H1 (cell line): ENCODE data around the gene TEX51. TPM values are rescaled to one million over a fixed set of nuclear protein-coding genes. Genes with fewer than 3 reads are reported as not detected.

ENCODE experiments used
- CTCF ChIA-PET: fragments of 300-600 bp; sonication (Branson Sonifier 250); formaldehyde crosslinking; loops from one replicate; lab custom pipeline; 2021; ENCODE audit not compliant: partially characterized antibody; lab: Charles Lee
- POLR2A ChIA-PET: fragments of 300-600 bp; sonication (Branson Sonifier 250); formaldehyde crosslinking; loops from one replicate; lab custom pipeline; 2021; ENCODE audit warnings: inconsistent platforms; ENCODE audit not compliant: partially characterized antibody; lab: Charles Lee
- DNase-seq, 2 experiments: peaks; one replicate each; pipeline versions ENCODE4 v3.0.0 to v3.0.0-alpha.2; 2010 to 2022; ENCODE audit warnings: low spot score in 2 of 2, low read depth in 1 of 2, mixed read lengths in 1 of 2
- FAIRE-seq: peaks from 2 replicates; lab custom pipeline; 2011; peaks lifted over from hg19 to GRCh38; lab: Jason Lieb, UNC
- H2AFZ ChIP-seq: 2 replicates; pipeline ENCODE4 v1.8.1; 2012; ENCODE audit warnings: low read length, inconsistent platforms
- H2AK5ac ChIP-seq: 2 replicates; pipeline ENCODE4 v1.6.1; 2013; ENCODE audit warnings: low read depth, low read length
- H2BK120ac ChIP-seq: replicated peaks from 2 replicates; pipeline ENCODE3; 2013; ENCODE audit warnings: low read depth, low read length, inconsistent platforms
- H2BK12ac ChIP-seq: 2 replicates; pipeline ENCODE4 v1.6.1; 2013; ENCODE audit warnings: low read depth, low read length
- H2BK15ac ChIP-seq: 2 replicates; pipeline ENCODE4 v1.6.1; 2013; ENCODE audit warnings: low read length
- H2BK20ac ChIP-seq: 2 replicates; pipeline ENCODE4 v1.6.1; 2013; ENCODE audit warnings: low read length
- H2BK5ac ChIP-seq: 2 replicates; pipeline ENCODE4 v1.6.1; 2013; ENCODE audit warnings: low read depth, low read length
- H3K14ac ChIP-seq: 2 replicates; pipeline ENCODE4 v1.6.1; 2013; ENCODE audit warnings: inconsistent platforms; ENCODE audit not compliant: insufficient read length
- H3K18ac ChIP-seq: 2 replicates; pipeline ENCODE4 v1.6.1; 2013; ENCODE audit warnings: low read length; ENCODE audit errors: extremely low read depth
- H3K23ac ChIP-seq: 2 replicates; pipeline ENCODE4 v1.6.1; 2013; ENCODE audit warnings: inconsistent platforms; ENCODE audit not compliant: insufficient read length
- H3K23me2 ChIP-seq: 2 replicates; pipeline ENCODE4 v1.6.1; 2013; ENCODE audit warnings: low read depth, low read length
- H3K27ac ChIP-seq: 2 replicates; pipeline ENCODE4 v1.6.1; 2011; ENCODE audit warnings: low read depth, low read length, inconsistent platforms
- H3K27me3 ChIP-seq, 4 experiments: replicated peaks in 1 of 4; 1 replicate in 1 of 4; 2 replicates in 3 of 4; pipeline versions ENCODE4 v1.6.1 to v1.8.1; 2011 to 2013; ENCODE audit warnings: low read length in 3 of 4, mild to moderate bottlenecking in 3 of 4, inconsistent platforms in 2 of 4, mixed read lengths in 2 of 4, moderate library complexity in 1 of 4; ENCODE audit not compliant: control insufficient read depth in 3 of 4, insufficient read depth in 3 of 4; ENCODE audit errors: extremely low read depth in 1 of 4
- H3K36me3 ChIP-seq, 4 experiments: 2 replicates each; pipeline versions ENCODE4 v1.6.1 to v1.8.1; 2011 to 2013; ENCODE audit warnings: mild to moderate bottlenecking in 4 of 4, low read length in 3 of 4, moderate library complexity in 2 of 4, control low read depth in 1 of 4, inconsistent platforms in 1 of 4; ENCODE audit not compliant: insufficient read depth in 4 of 4, control insufficient read depth in 2 of 4
- H3K4ac ChIP-seq: replicated peaks from 2 replicates; pipeline ENCODE3; 2013; ENCODE audit warnings: low read length, low read depth, mixed read lengths, inconsistent platforms; ENCODE audit not compliant: insufficient read length
- H3K4me1 ChIP-seq, 4 experiments: replicated peaks in 1 of 4; 1 replicate in 1 of 4; 2 replicates in 3 of 4; pipeline versions ENCODE4 v1.6.1 to v1.8.1; 2011 to 2013; ENCODE audit warnings: low read length in 3 of 4, inconsistent platforms in 2 of 4, mixed read lengths in 1 of 4; ENCODE audit not compliant: insufficient read depth in 4 of 4, control insufficient read depth in 3 of 4
- H3K4me2 ChIP-seq, 2 experiments: 2 replicates each; pipeline versions ENCODE4 v1.6.1 to v1.8.1; 2011 to 2013; ENCODE audit warnings: low read depth in 2 of 2, low read length in 2 of 2, control low read depth in 1 of 2, inconsistent platforms in 1 of 2, mild to moderate bottlenecking in 1 of 2; ENCODE audit not compliant: insufficient read depth in 1 of 2
- H3K4me3 ChIP-seq, 4 experiments: fragments of 200-600, 300-600 bp in 1 of 4; sonication (generic), shearing (Covaris generic), sonication (Bioruptor Twin) in 1 of 4; 2 replicates each; pipeline versions ENCODE4 v1.5.1 to v1.8.1; 2011 to 2016; ENCODE audit warnings: low read length in 4 of 4, low read depth in 3 of 4, control low read depth in 2 of 4, inconsistent platforms in 2 of 4, mild to moderate bottlenecking in 2 of 4, mixed read lengths in 1 of 4, moderate library complexity in 1 of 4; ENCODE audit not compliant: insufficient read depth in 2 of 4; ENCODE audit errors: extremely low read depth in 1 of 4
- H3K56ac ChIP-seq: replicated peaks from 2 replicates; pipeline ENCODE3; 2013; ENCODE audit warnings: low read depth, mild to moderate bottlenecking, mixed read lengths, low read length, inconsistent platforms; ENCODE audit not compliant: insufficient read length
- H3K79me1 ChIP-seq: 2 replicates; pipeline ENCODE4 v1.6.1; 2013; ENCODE audit warnings: low read depth, low read length, control low read depth
- H3K79me2 ChIP-seq, 2 experiments: 2 replicates each; pipeline versions ENCODE4 v1.6.1 to v1.8.1; 2012 to 2013; ENCODE audit warnings: low read length in 2 of 2, mild to moderate bottlenecking in 2 of 2, inconsistent platforms in 1 of 2; ENCODE audit not compliant: insufficient read depth in 2 of 2, control insufficient read depth in 1 of 2
- H3K9ac ChIP-seq, 4 experiments: replicated peaks in 1 of 4; 1 replicate in 1 of 4; 2 replicates in 3 of 4; pipeline versions ENCODE4 v1.6.1 to v1.8.1; 2011 to 2013; ENCODE audit warnings: low read depth in 3 of 4, low read length in 3 of 4, control low read depth in 2 of 4, mild to moderate bottlenecking in 2 of 4, moderate library complexity in 2 of 4, inconsistent platforms in 1 of 4; ENCODE audit errors: extremely low read depth in 1 of 4
- H3K9me3 ChIP-seq, 2 experiments: 2 replicates each; pipeline versions ENCODE4 v1.6.1 to v1.8.1; 2012 to 2013; ENCODE audit warnings: mild to moderate bottlenecking in 2 of 2, moderate library complexity in 2 of 2, control low read depth in 1 of 2, inconsistent platforms in 1 of 2, low read depth in 1 of 2, low read length in 1 of 2, mixed read lengths in 1 of 2; ENCODE audit not compliant: insufficient read depth in 2 of 2
- H4K20me1 ChIP-seq, 2 experiments: replicated peaks in 1 of 2; 2 replicates each; pipeline versions ENCODE3 to v1.8.1; 2011 to 2013; ENCODE audit warnings: inconsistent platforms in 2 of 2, low read length in 2 of 2, mild to moderate bottlenecking in 1 of 2; ENCODE audit not compliant: insufficient read depth in 2 of 2, control insufficient read depth in 1 of 2
- H4K5ac ChIP-seq: 2 replicates; pipeline ENCODE4 v1.6.1; 2013; ENCODE audit warnings: low read length, low read depth, mixed read lengths, inconsistent platforms; ENCODE audit not compliant: insufficient read length
- H4K8ac ChIP-seq: 2 replicates; pipeline ENCODE4 v1.8.0; 2013; ENCODE audit warnings: mild to moderate bottlenecking, moderate library complexity, low read length, inconsistent platforms; ENCODE audit not compliant: insufficient read depth; ENCODE audit errors: extremely low read depth
- H4K91ac ChIP-seq: replicated peaks from 2 replicates; pipeline ENCODE3; 2013; ENCODE audit warnings: low read length, mixed read lengths, inconsistent platforms; ENCODE audit not compliant: insufficient read length
- ATF3 ChIP-seq: IDR thresholded peaks from 2 replicates; pipeline ENCODE4 v1.6.1; 2011; ENCODE audit warnings: low read depth, mild to moderate bottlenecking, low read length; ENCODE audit not compliant: insufficient read depth
- CHD2 ChIP-seq: IDR thresholded peaks from 2 replicates; pipeline ENCODE4 v1.6.1; 2012; ENCODE audit warnings: low read length, improper control_type of control experiment
- CREB1 ChIP-seq: IDR thresholded peaks from 2 replicates; pipeline ENCODE4 v1.6.1; 2012; ENCODE audit warnings: inconsistent platforms
- GTF2F1 ChIP-seq: IDR thresholded peaks from 2 replicates; pipeline ENCODE4 v1.6.1; 2012; ENCODE audit warnings: low read depth, low read length, improper control_type of control experiment, borderline replicate concordance
- HDAC2 ChIP-seq, 2 experiments: fragments of 300-600 bp in 1 of 2; sonication (generic) in 1 of 2; IDR thresholded peaks; 2 replicates each; pipeline ENCODE4 v1.6.1; 2011 to 2012; ENCODE audit warnings: low read depth in 2 of 2, low read length in 2 of 2, mild to moderate bottlenecking in 2 of 2, moderate library complexity in 2 of 2, borderline replicate concordance in 1 of 2, inconsistent platforms in 1 of 2
- MAFK ChIP-seq: IDR thresholded peaks from 2 replicates; pipeline ENCODE4 v1.6.1; 2012; ENCODE audit warnings: low read depth, mild to moderate bottlenecking, improper control_type of control experiment, low read length
- MAX ChIP-seq: IDR thresholded peaks from 2 replicates; pipeline ENCODE4 v1.6.1; 2012; ENCODE audit warnings: inconsistent platforms
- NANOG ChIP-seq: IDR thresholded peaks from 2 replicates; pipeline ENCODE4 v1.6.1; 2011; ENCODE audit warnings: low read length, low read depth, mild to moderate bottlenecking, inconsistent platforms; ENCODE audit not compliant: insufficient read depth, poor library complexity, severe bottlenecking
- RFX5 ChIP-seq: IDR thresholded peaks from 2 replicates; pipeline ENCODE4 v1.6.1; 2011; ENCODE audit warnings: low read depth, low read length, improper control_type of control experiment, borderline replicate concordance
- SP4 ChIP-seq: IDR thresholded peaks from 2 replicates; pipeline ENCODE4 v1.6.1; 2012; ENCODE audit warnings: low read length, inconsistent platforms
- SUZ12 ChIP-seq: fragments of 200-600 bp; sonication (generic); IDR thresholded peaks from 2 replicates; pipeline ENCODE4 v1.6.1; 2012; ENCODE audit warnings: mild to moderate bottlenecking, inconsistent platforms, low read length, moderate library complexity, mixed read lengths
- TAF7 ChIP-seq: optimal IDR thresholded peaks from 2 replicates; pipeline ENCODE3; 2011; ENCODE audit warnings: low read depth, mild to moderate bottlenecking, inconsistent platforms, low read length, moderate library complexity, borderline replicate concordance
- YY1 ChIP-seq: IDR thresholded peaks from 2 replicates; pipeline ENCODE4 v1.6.1; 2011; ENCODE audit warnings: low read depth, mild to moderate bottlenecking, low read length
- ZNF274 ChIP-seq: IDR thresholded peaks from 2 replicates; pipeline ENCODE4 v1.7.0; 2012; ENCODE audit warnings: low read length, borderline replicate concordance; ENCODE audit errors: extremely low read depth
- WGBS, 2 experiments: shearing (Covaris generic) in 1 of 2; methylation state at CpG; one replicate each; pipeline versions ENCODE4 v1.1.6 to v1.1.7; 2013 to 2015; ENCODE audit warnings: low lambda C conversion rate in 2 of 2, mixed read lengths in 2 of 2, inconsistent platforms in 1 of 2, low coverage in 1 of 2, missing lambda C conversion rate in 1 of 2; ENCODE audit not compliant: insufficient replicate concordance in 2 of 2, insufficient coverage in 1 of 2, insufficient read length in 1 of 2; ENCODE audit errors: extremely low coverage in 1 of 2, missing lambda C conversion rate in 1 of 2; 5-methylcytosine and 5-hydroxymethylcytosine counted together
- polyA plus RNA-seq, 7 experiments: library from polyadenylated mRNA; depleted of rRNA in 3 of 7; stranded (reverse) in 5 of 7; unstranded in 2 of 7; fragments of >200 nt in 5 of 7; fragments of 200-250 nt in 2 of 7; gene quantifications; 1 replicate in 5 of 7; 2 replicates in 1 of 7; 4 replicates in 1 of 7; pipeline versions ENCODE4 v1.2.1 to v1.2.3, GENCODE V29; 2011 to 2013; ENCODE audit warnings: missing spikeins in 2 of 7, mixed read lengths in 2 of 7
- total RNA-seq: library from RNA; stranded (reverse); fragmentation: NEBNext Ultra II Directional; extraction: Animal tissue kit (Norgen Biotek cat#: 25700); gene quantifications from 2 replicates; pipeline ENCODE4 v1.2.1, GENCODE V29; 2021

Gene TEX51
- total and polyA plus RNA-seq, 2 of the 8 experiments (the other 6 are each of a cell fraction or from before 2014, with no cell fraction given) = not detected

GRCh38 chr2:126915903-126916302 lies 17.2 kb downstream of the TEX51 start:
- H3K9me3 ChIP-seq = no peaks in the 10 kb centered on the region
- no peak overlapping the region for H2BK5ac ChIP-seq
- no peaks in the 10 kb centered on the region for H3K36me3 ChIP-seq
- no peaks in the 10 kb centered on the region for H3K27me3 ChIP-seq
- H3K4me3 ChIP-seq = no peak overlapping the region
- no peak overlapping the region for H2BK20ac ChIP-seq
- H3K27ac ChIP-seq = no peak overlapping the region
- H2BK15ac ChIP-seq = no peak overlapping the region
- no peak for FAIRE-seq
- H4K8ac ChIP-seq = no peak overlapping the region
- no peak overlapping the region for H3K4ac ChIP-seq
- no peaks in the 10 kb centered on the region for H3K4me1 ChIP-seq
- no peak for DNase-seq
- H4K5ac ChIP-seq = no peak overlapping the region
- no peak overlapping the region for H3K23ac ChIP-seq
- no peak overlapping the region for H2AFZ ChIP-seq
- TF ChIP-seq CREB1 (no peak), MAFK (no peak), RFX5 (no peak), CHD2 (no peak), YY1 (no peak), GTF2F1 (no peak), ZNF274 (no peak), NANOG (no peak), TAF7 (no peak), SUZ12 (no peak), HDAC2 (IDR thresholded peaks at IDR 0.05; ENCODE audit: borderline replicate concordance in 1 of 2, low read depth in 2 of 2, low read length in 2 of 2) (no peak), ATF3 (no peak), SP4 (no peak), MAX (no peak)
- no peaks in the 10 kb centered on the region for H3K79me1 ChIP-seq
- no peak overlapping the region for H3K4me2 ChIP-seq
- H4K91ac ChIP-seq = no peak overlapping the region
- no peak overlapping the region for H2BK120ac ChIP-seq
- POLR2A ChIA-PET = no interaction called here
- no peak overlapping the region for H3K18ac ChIP-seq
- no peak overlapping the region for H3K14ac ChIP-seq
- H3K79me2 ChIP-seq = no peaks in the 10 kb centered on the region
- no peaks in the 10 kb centered on the region for H3K23me2 ChIP-seq
- H3K56ac ChIP-seq = no peak overlapping the region
- H3K9ac ChIP-seq = no peak overlapping the region
- H2BK12ac ChIP-seq = no peak overlapping the region
- H4K20me1 ChIP-seq = no peaks in the 10 kb centered on the region
- 92% methylated on average over 4 of the region's 4 CpGs; no CpG with 5 or more reads in 1 of the 2 experiments for WGBS, 2 experiments
- CTCF ChIA-PET = no interaction called here
- no peak overlapping the region for H2AK5ac ChIP-seq
